K562 (cell line): Measurements from ENCODE around the gene ZNF821. TPM values are rescaled to one million over a fixed set of nuclear protein-coding genes. Genes with fewer than 3 reads are reported as not detected.

Experiments used
- ATF1 ChIP-seq, 2 experiments: fragments of 450-650 bp in 1 of 2; IDR thresholded peaks; 2 replicates each; pipeline ENCODE4 v1.6.1; 2016; ENCODE audit warnings: missing compliant biosample characterization in 1 of 2, missing genetic modification characterization in 1 of 2
- DACH1 ChIP-seq: fragments of 450-650 bp; IDR thresholded peaks from 2 replicates; pipeline ENCODE4 v1.6.1; 2018; ENCODE audit not compliant: partially characterized antibody
- DDX20 ChIP-seq: fragments of 450-650 bp; IDR thresholded peaks from 2 replicates; pipeline ENCODE4 v1.6.1; 2016; ENCODE audit warnings: missing genetic modification characterization, low read depth, mild to moderate bottlenecking, missing compliant biosample characterization, moderate library complexity
- FOXP1 ChIP-seq: sonication (generic); formaldehyde crosslinking; IDR thresholded peaks from 2 replicates; pipeline ENCODE4 v1.8.0; 2022; ENCODE audit warnings: mild to moderate bottlenecking, missing genetic modification reagents
- MAZ ChIP-seq, 2 experiments: fragments of 450-650 bp in 1 of 2; sonication (generic) in 1 of 2; formaldehyde crosslinking; IDR thresholded peaks in 1 of 2; conservative IDR thresholded peaks in 1 of 2; 2 replicates each; pipeline versions ENCODE4 v1.4.0 to v1.5.0; 2020; ENCODE audit warnings: mild to moderate bottlenecking in 1 of 2, missing genetic modification reagents in 1 of 2
- MGA ChIP-seq: fragments of 450-650 bp; IDR thresholded peaks from 2 replicates; pipeline ENCODE4 v1.6.1; 2016; ENCODE audit warnings: mild to moderate bottlenecking, moderate library complexity
- NEUROD1 ChIP-seq: fragments of 150-350 bp; IDR thresholded peaks from 2 replicates; pipeline ENCODE4 v1.6.1; 2014; ENCODE audit warnings: borderline replicate concordance, low read length, low read depth; ENCODE audit not compliant: partially characterized antibody
- RCOR1 ChIP-seq, 2 experiments: IDR thresholded peaks; 2 replicates each; pipeline ENCODE4 v1.6.1; 2012; ENCODE audit warnings: low read depth in 2 of 2, low read length in 2 of 2, borderline replicate concordance in 1 of 2, improper control_type of control experiment in 1 of 2
- RNF2 ChIP-seq: sonication (generic); IDR thresholded peaks from 2 replicates; pipeline ENCODE4 v1.6.1; 2016
- SIN3A ChIP-seq, 2 experiments: fragments of 150-350 bp in 1 of 2; IDR thresholded peaks; 2 replicates each; pipeline ENCODE4 v1.6.1; 2011 to 2016; ENCODE audit warnings: borderline replicate concordance in 2 of 2, low read depth in 2 of 2, low read length in 2 of 2, mild to moderate bottlenecking in 2 of 2, moderate library complexity in 2 of 2; ENCODE audit not compliant: control insufficient read depth in 1 of 2
- SIN3B ChIP-seq: fragments of 450-650 bp; IDR thresholded peaks from 2 replicates; pipeline ENCODE4 v1.6.1; 2017; ENCODE audit warnings: low read depth, mild to moderate bottlenecking, moderate library complexity
- TBP ChIP-seq: optimal IDR thresholded peaks from 2 replicates; pipeline ENCODE3; 2011; ENCODE audit warnings: low read depth, low read length, improper control_type of control experiment
- ZFX ChIP-seq: sonication (generic); formaldehyde crosslinking; IDR thresholded peaks from 2 replicates; pipeline ENCODE4 v1.8.0; 2022; ENCODE audit warnings: mild to moderate bottlenecking, missing genetic modification reagents, moderate library complexity
- ZNF212 ChIP-seq: fragments of 450-650 bp; formaldehyde crosslinking; IDR thresholded peaks from 2 replicates; pipeline ENCODE4 v1.4.0; 2020; ENCODE audit warnings: mild to moderate bottlenecking
- polyA plus RNA-seq, 8 experiments: library from polyadenylated mRNA; depleted of rRNA in 4 of 8; stranded (reverse) in 5 of 8; unstranded in 3 of 8; fragments of >200 nt; fragmentation: Nextera tagmentation in 2 of 8; fragmentation: Illumina TruSeq in 1 of 8; extraction: Ambion mirVana in 2 of 8; extraction: Trizol in 1 of 8; gene quantifications; 2 replicates each; pipeline versions ENCODE4 v1.2.1 to v1.2.3, GENCODE V29; 2011 to 2014; ENCODE audit warnings: inconsistent platforms in 1 of 8, missing spikeins in 1 of 8
- total RNA-seq, 7 experiments: library from RNA; depleted of rRNA in 6 of 7; stranded (reverse); fragments of >200 nt in 6 of 7; fragmentation: Illumina TruSeq in 2 of 7; extraction: Trizol in 2 of 7; gene quantifications; 2 replicates each; pipeline versions ENCODE4 v1.2.1 to v1.2.3, GENCODE V29; 2011 to 2021; ENCODE audit warnings: low replicate concordance in 1 of 7

ZNF821 gene
- total and polyA plus RNA-seq, 9 of the 15 experiments (the other 6 are each of a cell fraction or from before 2014, with no cell fraction given) = 0.38 to 5.6 (median 3.6) TPM

- TF ChIP-seq MGA = peak; percentile 13; the same call in 1 of the 2 replicates
- TF ChIP-seq SIN3B = peak; percentile 90
- peak; percentile 94 to 96 for TF ChIP-seq SIN3A (IDR thresholded peaks at IDR 0.05; ENCODE audit: borderline replicate concordance in 2 of 2, control insufficient read depth in 1 of 2, low read depth in 2 of 2, low read length in 2 of 2)
- peak; percentile 98 for TF ChIP-seq ATF1 (CRISPR knock-in tag; IDR thresholded peaks at IDR 0.05)
- peak; percentile 99 for TF ChIP-seq ATF1 (tag; IDR thresholded peaks at IDR 0.05)
- TF ChIP-seq RNF2 = 0 out of 2 replicates have a peak, but pooled peaks have one; percentile 26
- TF ChIP-seq DDX20 = no peak
- 0 out of 4 replicates have a peak, but pooled peaks of 1 of the 2 experiments have one; percentile 13 for TF ChIP-seq RCOR1 (IDR thresholded peaks at IDR 0.05; ENCODE audit: borderline replicate concordance in 1 of 2, low read depth in 2 of 2, low read length in 2 of 2)
- TF ChIP-seq ZFX (CRISPR knock-in tag) = peak; percentile 85
- TF ChIP-seq DACH1 = peak; percentile 27
- TF ChIP-seq MAZ (CRISPR knock-in tag; conservative IDR thresholded peaks at IDR 0.05 in 1 of 2, IDR thresholded peaks at IDR 0.05 in 1 of 2) = peak; percentile 97 to 99
- no peak for TF ChIP-seq ZNF212 (CRISPR knock-in tag)
- TF ChIP-seq TBP = peak; percentile 79
- TF ChIP-seq NEUROD1 = peak; percentile 76
- TF ChIP-seq FOXP1 (CRISPR knock-in tag) = peak; percentile 72; the same call in 1 of the 2 replicates
Observed at GRCh38 chr16:71845639-71846430, 38.1 kb downstream of the ZNF821 start, which contains the start of gene ATXN1L (continued).
